ENCODE results near the gene PRDM4.

PRDM4 gene

GRCh38 chr12:107760809-107761501 lies at the start of gene PRDM4:
Gene PRDM4, minus strand, starts transcription at chr12:107761137. Its CDS starts 622 bp downstream, at chr12:107760515.
- DNase-seq, result peak; percentile 93 to 94

- no peak for DNase-seq
Observed at GRCh38 chr12:107807471-107808150, 46.7 kb upstream of the PRDM4 start.

GRCh38 chr12:107805488-107806180 lies 44.7 kb upstream of the PRDM4 start:
- no peak for DNase-seq

- no peak for DNase-seq
Observed at GRCh38 chr12:107803092-107803491, 42.2 kb upstream of the PRDM4 start.

GRCh38 chr12:107801150-107801549 lies 40.2 kb upstream of the PRDM4 start:
- no peak for DNase-seq

GRCh38 chr12:107798580-107798979 lies 37.6 kb upstream of the PRDM4 start:
- no peak for DNase-seq

- no peak for DNase-seq
Observed at GRCh38 chr12:107794451-107794850, 33.5 kb upstream of the PRDM4 start.

- DNase-seq, result no peak
Observed at GRCh38 chr12:107791465-107792089, 30.6 kb upstream of the PRDM4 start.

- no peak for DNase-seq
Observed at GRCh38 chr12:107788690-107789458, 27.9 kb upstream of the PRDM4 start.

GRCh38 chr12:107788281-107788680 lies 27.3 kb upstream of the PRDM4 start:
- DNase-seq, result no peak

- DNase-seq, result no peak
Observed at GRCh38 chr12:107783406-107784376, 22.8 kb upstream of the PRDM4 start.

- no peak for DNase-seq
Observed at GRCh38 chr12:107782067-107782466, 21.1 kb upstream of the PRDM4 start.

GRCh38 chr12:107780298-107780697 lies 19.4 kb upstream of the PRDM4 start:
- no peak for DNase-seq

- DNase-seq, result no peak
Observed at GRCh38 chr12:107779077-107779831, 18.3 kb upstream of the PRDM4 start.

- no peak for DNase-seq
Observed at GRCh38 chr12:107778383-107779025, 17.6 kb upstream of the PRDM4 start.

GRCh38 chr12:107776171-107776570 lies 15.2 kb upstream of the PRDM4 start:
- no peak for DNase-seq

GRCh38 chr12:107775093-107775721 lies 14.3 kb upstream of the PRDM4 start:
- DNase-seq, result no peak

- no peak for DNase-seq
Observed at GRCh38 chr12:107774349-107775029, 13.6 kb upstream of the PRDM4 start, which contains the start of gene ASCL4. Gene ASCL4, plus strand, starts transcription at chr12:107774704. Its CDS starts 515 bp downstream, at chr12:107775219.

GRCh38 chr12:107767466-107767865 lies 6.5 kb upstream of the PRDM4 start:
- no peak for DNase-seq
